Measurements from ENCODE around the gene ATP8B2.
"Not testable (repeated sequence)": the region's sequence is repeated elsewhere in the genome, so short reads cannot be mapped to it uniquely, and the experiment has no call there.

ATP8B2 gene, protein sequence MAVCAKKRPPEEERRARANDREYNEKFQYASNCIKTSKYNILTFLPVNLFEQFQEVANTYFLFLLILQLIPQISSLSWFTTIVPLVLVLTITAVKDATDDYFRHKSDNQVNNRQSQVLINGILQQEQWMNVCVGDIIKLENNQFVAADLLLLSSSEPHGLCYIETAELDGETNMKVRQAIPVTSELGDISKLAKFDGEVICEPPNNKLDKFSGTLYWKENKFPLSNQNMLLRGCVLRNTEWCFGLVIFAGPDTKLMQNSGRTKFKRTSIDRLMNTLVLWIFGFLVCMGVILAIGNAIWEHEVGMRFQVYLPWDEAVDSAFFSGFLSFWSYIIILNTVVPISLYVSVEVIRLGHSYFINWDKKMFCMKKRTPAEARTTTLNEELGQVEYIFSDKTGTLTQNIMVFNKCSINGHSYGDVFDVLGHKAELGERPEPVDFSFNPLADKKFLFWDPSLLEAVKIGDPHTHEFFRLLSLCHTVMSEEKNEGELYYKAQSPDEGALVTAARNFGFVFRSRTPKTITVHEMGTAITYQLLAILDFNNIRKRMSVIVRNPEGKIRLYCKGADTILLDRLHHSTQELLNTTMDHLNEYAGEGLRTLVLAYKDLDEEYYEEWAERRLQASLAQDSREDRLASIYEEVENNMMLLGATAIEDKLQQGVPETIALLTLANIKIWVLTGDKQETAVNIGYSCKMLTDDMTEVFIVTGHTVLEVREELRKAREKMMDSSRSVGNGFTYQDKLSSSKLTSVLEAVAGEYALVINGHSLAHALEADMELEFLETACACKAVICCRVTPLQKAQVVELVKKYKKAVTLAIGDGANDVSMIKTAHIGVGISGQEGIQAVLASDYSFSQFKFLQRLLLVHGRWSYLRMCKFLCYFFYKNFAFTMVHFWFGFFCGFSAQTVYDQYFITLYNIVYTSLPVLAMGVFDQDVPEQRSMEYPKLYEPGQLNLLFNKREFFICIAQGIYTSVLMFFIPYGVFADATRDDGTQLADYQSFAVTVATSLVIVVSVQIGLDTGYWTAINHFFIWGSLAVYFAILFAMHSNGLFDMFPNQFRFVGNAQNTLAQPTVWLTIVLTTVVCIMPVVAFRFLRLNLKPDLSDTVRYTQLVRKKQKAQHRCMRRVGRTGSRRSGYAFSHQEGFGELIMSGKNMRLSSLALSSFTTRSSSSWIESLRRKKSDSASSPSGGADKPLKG

DNA sequence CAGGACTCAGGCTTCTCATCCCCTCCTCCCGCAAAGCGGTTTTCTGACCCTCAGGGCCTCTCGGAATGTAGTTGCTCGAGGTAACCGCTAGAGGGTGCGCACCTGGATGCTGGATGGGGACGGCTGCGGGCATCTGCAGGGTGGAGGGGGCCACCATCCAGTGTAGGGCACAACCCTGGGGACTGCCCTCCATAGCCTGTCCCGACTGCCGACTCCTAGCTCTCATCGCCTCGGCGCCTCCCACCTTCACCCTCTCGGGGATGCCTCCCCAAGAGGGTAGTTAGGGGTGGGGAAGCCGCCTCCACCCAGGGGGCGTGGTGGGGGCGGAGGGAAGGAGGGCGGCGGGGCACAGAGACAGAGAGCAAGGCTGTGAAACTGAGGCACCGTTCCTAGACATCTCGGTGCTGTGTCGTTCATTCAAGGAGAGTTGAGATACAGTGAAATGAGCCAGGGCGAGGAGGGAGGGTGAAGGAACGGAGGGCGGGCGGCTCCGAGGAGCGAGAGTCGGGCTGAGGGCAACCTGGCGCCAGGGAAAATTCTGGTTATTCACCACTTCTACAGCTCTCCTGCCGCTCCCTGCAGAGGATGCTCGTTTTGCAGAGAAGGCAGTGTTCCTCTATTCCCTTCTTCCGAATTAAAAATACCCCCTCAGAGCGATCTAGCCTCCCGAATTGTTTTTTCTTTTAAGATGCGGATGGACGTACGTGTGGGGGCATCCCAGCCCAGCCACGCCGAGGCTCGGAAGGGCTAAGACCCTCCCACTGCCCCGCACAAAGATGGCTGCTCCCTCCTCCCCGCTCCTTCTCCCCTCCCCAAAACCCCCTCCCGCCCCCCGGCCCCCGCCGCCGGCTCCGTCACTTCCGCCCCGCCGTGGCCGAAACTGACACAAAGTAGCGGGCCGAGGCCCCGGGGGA lies at the start of gene ATP8B2:
Gene ATP8B2 (plus strand): TSS at position 857 of the 914 bp plus-strand sequence. CDS start 2,617 bp downstream, outside the sequence.
- peaks cover 33 to 53% of the 10 kb centered on the region in 2 experiments for H3K4me1 ChIP-seq (ENCODE audit: control insufficient read depth in 1 of 2, insufficient read depth in 1 of 2, low read depth in 1 of 2, low read length in 1 of 2)
- H3K27ac ChIP-seq, result peak within 1 kb of the TSS; percentile 18

DNA sequence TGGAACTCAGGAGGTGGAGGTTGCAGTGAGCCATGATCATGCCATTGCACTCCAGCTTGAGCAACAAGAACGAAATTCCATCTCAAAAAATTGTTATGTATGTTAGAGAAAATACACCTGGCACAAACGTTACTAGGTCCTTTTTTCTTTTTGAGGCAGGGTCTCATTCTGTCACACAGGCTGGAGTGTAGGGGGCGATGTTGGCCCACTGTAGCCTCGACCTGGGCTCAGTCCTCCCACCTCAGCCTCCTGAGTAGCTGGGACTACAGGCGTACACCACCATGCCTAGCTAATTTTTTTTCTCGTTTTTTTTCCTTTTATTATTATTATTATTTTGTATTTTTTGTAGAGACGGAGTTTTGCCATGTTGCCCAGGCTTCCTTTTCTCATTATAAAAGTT lies 48.5 kb upstream of the ATP8B2 start:
- H3K4me1 ChIP-seq (ENCODE audit: control insufficient read depth in 1 of 2, insufficient read depth in 1 of 2, low read depth in 1 of 2, low read length in 1 of 2), result peaks cover 4 to 16% of the 10 kb centered on the region in 2 experiments
- peaks cover 18% of the 10 kb centered on the region for H3K36me3 ChIP-seq
- H3K27ac ChIP-seq, result no peak overlapping the region
- no peaks in the 10 kb centered on the region for H3K9me3 ChIP-seq
- no peak overlapping the region for H3K4me3 ChIP-seq (ENCODE audit: low read depth in 1 of 2, low read length in 1 of 2)
- H3K27me3 ChIP-seq, result no peaks in the 10 kb centered on the region
- TF ChIP-seq, protein P1, sequence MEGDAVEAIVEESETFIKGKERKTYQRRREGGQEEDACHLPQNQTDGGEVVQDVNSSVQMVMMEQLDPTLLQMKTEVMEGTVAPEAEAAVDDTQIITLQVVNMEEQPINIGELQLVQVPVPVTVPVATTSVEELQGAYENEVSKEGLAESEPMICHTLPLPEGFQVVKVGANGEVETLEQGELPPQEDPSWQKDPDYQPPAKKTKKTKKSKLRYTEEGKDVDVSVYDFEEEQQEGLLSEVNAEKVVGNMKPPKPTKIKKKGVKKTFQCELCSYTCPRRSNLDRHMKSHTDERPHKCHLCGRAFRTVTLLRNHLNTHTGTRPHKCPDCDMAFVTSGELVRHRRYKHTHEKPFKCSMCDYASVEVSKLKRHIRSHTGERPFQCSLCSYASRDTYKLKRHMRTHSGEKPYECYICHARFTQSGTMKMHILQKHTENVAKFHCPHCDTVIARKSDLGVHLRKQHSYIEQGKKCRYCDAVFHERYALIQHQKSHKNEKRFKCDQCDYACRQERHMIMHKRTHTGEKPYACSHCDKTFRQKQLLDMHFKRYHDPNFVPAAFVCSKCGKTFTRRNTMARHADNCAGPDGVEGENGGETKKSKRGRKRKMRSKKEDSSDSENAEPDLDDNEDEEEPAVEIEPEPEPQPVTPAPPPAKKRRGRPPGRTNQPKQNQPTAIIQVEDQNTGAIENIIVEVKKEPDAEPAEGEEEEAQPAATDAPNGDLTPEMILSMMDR (IDR thresholded peaks at IDR 0.05), result no peak

More for the DNA sequence above, at the start of gene ATP8B2:
- no peaks in the 10 kb centered on the region for H3K36me3 ChIP-seq
- TF ChIP-seq, protein P1 (IDR thresholded peaks at IDR 0.05), result peak; percentile 90
- peak within 1 kb of the TSS; percentile 81 to 82 for H3K4me3 ChIP-seq (ENCODE audit: low read depth in 1 of 2, low read length in 1 of 2)
- no peaks in the 10 kb centered on the region for H3K9me3 ChIP-seq
- peaks cover 98% of the 10 kb centered on the region for H3K27me3 ChIP-seq

DNA sequence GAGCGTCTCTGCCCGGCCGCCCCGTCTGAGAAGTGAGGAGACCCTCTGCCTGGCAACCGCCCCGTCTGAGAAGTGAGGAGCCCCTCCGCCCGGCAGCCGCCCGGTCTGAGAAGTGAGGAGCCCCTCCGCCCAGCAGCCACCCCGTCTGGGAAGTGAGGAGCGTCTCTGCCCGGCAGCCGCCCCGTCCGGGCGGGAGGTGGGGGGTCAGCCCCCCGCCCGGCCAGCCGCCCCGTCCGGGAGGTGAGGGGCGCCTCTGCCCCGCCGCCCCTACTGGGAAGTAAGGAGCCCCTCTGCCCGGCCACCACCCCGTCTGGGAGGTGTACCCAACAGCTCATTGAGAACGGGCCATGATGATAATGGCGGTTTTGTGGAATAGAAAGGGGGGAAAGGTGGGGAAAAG lies 37.7 kb upstream of the ATP8B2 start:
- H3K27me3 ChIP-seq, result peaks cover 15% of the 10 kb centered on the region
- not testable (repeated sequence) for H3K4me1 ChIP-seq (ENCODE audit: control insufficient read depth in 1 of 2, insufficient read depth in 1 of 2, low read depth in 1 of 2, low read length in 1 of 2); H3K36me3 ChIP-seq; H3K27ac ChIP-seq; H3K9me3 ChIP-seq; H3K4me3 ChIP-seq (ENCODE audit: low read depth in 1 of 2, low read length in 1 of 2)

DNA sequence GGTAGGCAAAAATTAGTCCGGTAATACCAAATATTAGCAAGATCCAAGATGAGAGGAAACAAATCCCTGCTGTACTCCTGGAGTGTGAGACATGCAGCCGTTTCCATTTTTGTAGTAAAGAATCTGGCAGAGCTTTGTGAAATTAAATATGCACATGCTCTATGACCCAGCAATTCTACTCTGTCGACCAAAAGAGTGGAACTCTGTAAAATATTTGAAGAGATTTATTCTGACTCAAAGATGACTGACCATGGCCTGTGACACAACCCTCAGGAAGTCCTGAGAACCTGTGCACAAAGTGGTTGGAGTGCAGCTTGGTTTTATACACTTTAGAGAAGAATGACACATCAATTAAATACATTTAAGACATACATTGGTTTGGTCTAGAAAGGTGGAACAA lies 36.7 kb upstream of the ATP8B2 start:
- Histone ChIP-seq H3K4me1 (ENCODE audit: control insufficient read depth in 1 of 2, insufficient read depth in 1 of 2, low read depth in 1 of 2, low read length in 1 of 2) (no peaks in the 10 kb centered on the region), H3K4me3 (ENCODE audit: low read depth in 1 of 2, low read length in 1 of 2) (no peak overlapping the region), H3K27ac (no peak overlapping the region), H3K9me3 (no peaks in the 10 kb centered on the region), H3K27me3 (peaks cover 15% of the 10 kb centered on the region), H3K36me3 (no peaks in the 10 kb centered on the region)
- TF ChIP-seq, protein P1 (IDR thresholded peaks at IDR 0.05), result no peak

DNA sequence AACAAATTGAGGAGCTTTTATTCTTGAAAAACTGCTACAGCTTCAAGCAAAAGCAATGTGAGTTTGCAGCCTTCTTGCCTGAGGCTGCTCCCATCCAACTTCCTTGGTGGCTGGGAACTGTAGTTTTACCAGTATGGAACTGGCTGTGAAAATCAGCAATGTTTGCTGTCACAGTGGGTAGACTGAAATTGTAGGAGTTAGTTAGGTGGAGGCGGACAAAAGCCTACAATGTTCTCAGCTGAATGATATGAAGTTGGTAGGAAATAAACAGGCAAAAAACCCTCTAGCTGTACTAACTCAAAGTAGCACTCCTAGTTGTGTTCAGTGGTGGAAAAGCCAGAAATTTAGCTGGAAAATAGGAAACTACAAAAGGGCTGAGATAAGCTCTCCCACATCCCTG lies 34.4 kb upstream of the ATP8B2 start:
- H3K27me3 ChIP-seq, result peaks cover 15% of the 10 kb centered on the region
- no peak overlapping the region for H3K4me3 ChIP-seq (ENCODE audit: low read depth in 1 of 2, low read length in 1 of 2)
- no peaks in the 10 kb centered on the region for H3K36me3 ChIP-seq
- no peaks in the 10 kb centered on the region for H3K4me1 ChIP-seq (ENCODE audit: control insufficient read depth in 1 of 2, insufficient read depth in 1 of 2, low read depth in 1 of 2, low read length in 1 of 2)
- TF ChIP-seq, protein P1 (IDR thresholded peaks at IDR 0.05), result no peak
- peaks cover 11% of the 10 kb centered on the region for H3K9me3 ChIP-seq
- H3K27ac ChIP-seq, result no peak overlapping the region

All from neutrophil (primary cell).